Tibial artery (tissue), 4 donors: Measurements from ENCODE around the gene COP1.

ENCODE experiments used
- DNase-seq, 2 donors: peaks; one replicate each; pipeline ENCODE4 v3.0.0-alpha.2; 2019
- H3K27ac ChIP-seq, 2 donors: fragments of 200-600 bp; sonication (generic) in 1 of 2; 1 replicate in 1 of 2; 2 replicates in 1 of 2; pipeline ENCODE4 v1.5.1; 2018 to 2019; ENCODE audit warnings: mild to moderate bottlenecking in 1 of 2
- H3K27me3 ChIP-seq, 2 donors: fragments of 200-600 bp; sonication (generic) in 1 of 2; one replicate each; pipeline versions ENCODE4 v1.5.1 to v1.6.0; 2016 to 2019
- H3K36me3 ChIP-seq, 3 donors: fragments of 200-600 bp; sonication (generic) in 2 of 3; one replicate each; pipeline ENCODE4 v1.5.1; 2016 to 2019; ENCODE audit warnings: mild to moderate bottlenecking in 2 of 3
- H3K4me1 ChIP-seq, 4 donors: fragments of 200-600 bp; sonication (generic) in 2 of 4; 1 replicate in 3 of 4; 2 replicates in 1 of 4; pipeline ENCODE4 v1.5.1; 2016 to 2019
- H3K4me3 ChIP-seq, 2 donors: fragments of 200-600 bp; sonication (generic) in 1 of 2; 1 replicate in 1 of 2; 2 replicates in 1 of 2; pipeline ENCODE4 v1.5.1; 2018 to 2019; ENCODE audit warnings: mild to moderate bottlenecking in 2 of 2
- H3K9me3 ChIP-seq, 3 donors: fragments of 200-600 bp; sonication (generic) in 1 of 3; one replicate each; pipeline ENCODE4 v1.5.1; 2016 to 2019
- intact Hi-C: fragments of 100-400 bp; cut with DNase I; formaldehyde crosslinking; loops from one replicate; pipeline ENCODE4 v1.15.0; 2023; ENCODE audit warnings: low total_unique reads
- TF ChIP-seq, protein P1 (sequence below), 2 experiments: fragments of 200-600 bp in 1 of 2; fragments of 450-650 bp in 1 of 2; IDR thresholded peaks; one replicate each; pipeline ENCODE4 v1.5.1; 2017 to 2019; ENCODE audit warnings: antibody characterized with exemption in 2 of 2, mild to moderate bottlenecking in 1 of 2, moderate library complexity in 1 of 2

The COP1 gene

DNA sequence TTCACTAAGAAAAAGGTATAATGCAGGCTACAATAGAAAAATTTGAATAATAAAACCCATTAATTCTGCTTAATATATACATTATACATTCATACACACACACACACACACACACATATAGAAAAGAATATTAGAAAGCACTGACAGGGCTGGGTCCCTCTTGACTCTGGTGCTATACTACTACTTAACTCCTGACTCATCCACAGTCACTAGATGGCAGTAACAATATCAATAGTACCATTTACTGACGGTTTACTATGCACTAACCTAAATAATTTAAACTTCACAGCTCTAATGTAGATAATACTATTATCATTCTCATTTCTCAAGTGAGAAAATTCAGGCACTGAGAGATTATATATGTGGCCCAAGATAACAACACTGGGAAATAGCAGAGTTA is 87.5 kb downstream of the COP1 start:
- no peak for DNase-seq
- intact Hi-C loops = no loop called here
- H3K9me3 ChIP-seq = peaks cover 0 to 17% (median 3%) of the 10 kb centered on the region in 3 donors
- H3K4me1 ChIP-seq = no peaks in the 10 kb centered on the region
- no peak overlapping the region for H3K4me3 ChIP-seq
- H3K27me3 ChIP-seq = no peaks in the 10 kb centered on the region
- TF ChIP-seq, protein P1, sequence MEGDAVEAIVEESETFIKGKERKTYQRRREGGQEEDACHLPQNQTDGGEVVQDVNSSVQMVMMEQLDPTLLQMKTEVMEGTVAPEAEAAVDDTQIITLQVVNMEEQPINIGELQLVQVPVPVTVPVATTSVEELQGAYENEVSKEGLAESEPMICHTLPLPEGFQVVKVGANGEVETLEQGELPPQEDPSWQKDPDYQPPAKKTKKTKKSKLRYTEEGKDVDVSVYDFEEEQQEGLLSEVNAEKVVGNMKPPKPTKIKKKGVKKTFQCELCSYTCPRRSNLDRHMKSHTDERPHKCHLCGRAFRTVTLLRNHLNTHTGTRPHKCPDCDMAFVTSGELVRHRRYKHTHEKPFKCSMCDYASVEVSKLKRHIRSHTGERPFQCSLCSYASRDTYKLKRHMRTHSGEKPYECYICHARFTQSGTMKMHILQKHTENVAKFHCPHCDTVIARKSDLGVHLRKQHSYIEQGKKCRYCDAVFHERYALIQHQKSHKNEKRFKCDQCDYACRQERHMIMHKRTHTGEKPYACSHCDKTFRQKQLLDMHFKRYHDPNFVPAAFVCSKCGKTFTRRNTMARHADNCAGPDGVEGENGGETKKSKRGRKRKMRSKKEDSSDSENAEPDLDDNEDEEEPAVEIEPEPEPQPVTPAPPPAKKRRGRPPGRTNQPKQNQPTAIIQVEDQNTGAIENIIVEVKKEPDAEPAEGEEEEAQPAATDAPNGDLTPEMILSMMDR (IDR thresholded peaks at IDR 0.05) = no peak
- no peak overlapping the region for H3K27ac ChIP-seq
- H3K36me3 ChIP-seq = peaks cover 15 to 34% (median 15%) of the 10 kb centered on the region in 3 donors

DNA sequence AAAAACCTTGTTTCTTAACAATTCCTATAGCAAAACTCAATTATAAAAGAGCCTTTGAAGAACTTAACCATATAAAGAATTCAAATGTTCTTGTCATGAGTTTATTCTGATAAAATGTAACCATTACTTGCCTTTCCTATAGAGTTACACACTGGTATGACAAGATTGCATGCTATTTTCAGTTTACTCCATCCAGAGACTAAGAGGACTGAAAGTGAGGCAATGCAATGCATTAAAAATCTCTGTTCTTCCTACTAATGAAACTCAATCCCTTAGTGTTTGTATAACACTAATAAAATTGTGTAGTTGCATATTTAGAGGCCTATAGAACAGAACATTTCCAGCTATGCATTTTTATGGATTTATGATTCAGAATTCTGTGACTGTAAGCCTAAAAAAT is 88.1 kb downstream of the COP1 start:
- no peak for DNase-seq
- Histone ChIP-seq H3K36me3 (peaks cover 15 to 34% (median 20%) of the 10 kb centered on the region in 3 donors), H3K27ac (no peak overlapping the region), H3K4me1 (no peaks in the 10 kb centered on the region), H3K9me3 (peaks cover 0 to 17% (median 3%) of the 10 kb centered on the region in 3 donors), H3K27me3 (no peaks in the 10 kb centered on the region), H3K4me3 (no peak overlapping the region)
- TF ChIP-seq, protein P1 (IDR thresholded peaks at IDR 0.05) = no peak
- intact Hi-C loops = no loop called here

DNA sequence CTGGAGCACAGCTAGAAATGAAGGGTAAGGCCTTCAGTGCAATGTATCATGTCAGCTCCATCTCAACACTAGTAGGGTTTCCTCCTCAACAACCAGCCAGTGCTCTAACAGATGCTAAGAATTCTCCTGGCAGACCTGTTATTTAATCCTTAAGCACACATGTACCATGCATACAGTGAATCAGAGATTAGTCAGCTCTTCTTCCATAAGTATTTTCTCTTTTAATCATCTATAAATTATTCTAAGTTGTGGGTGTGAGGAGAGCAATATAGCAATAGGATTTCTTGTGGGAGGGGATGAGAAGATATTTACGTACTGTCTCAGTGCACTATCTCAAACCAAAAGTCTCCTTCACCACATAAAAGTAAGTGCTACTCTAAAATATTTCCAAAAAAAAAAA is 95.3 kb downstream of the COP1 start:
- Histone ChIP-seq H3K27me3 (no peaks in the 10 kb centered on the region), H3K4me3 (no peak overlapping the region), H3K27ac (no peak overlapping the region), H3K36me3 (peaks cover 15 to 28% (median 16%) of the 10 kb centered on the region in 3 donors), H3K9me3 (no peaks in the 10 kb centered on the region), H3K4me1 (peaks cover 0 to 9% (median 0%) of the 10 kb centered on the region in 4 donors)
- intact Hi-C loops = no loop called here
- TF ChIP-seq, protein P1 (IDR thresholded peaks at IDR 0.05) = no peak
- DNase-seq = no peak

DNA sequence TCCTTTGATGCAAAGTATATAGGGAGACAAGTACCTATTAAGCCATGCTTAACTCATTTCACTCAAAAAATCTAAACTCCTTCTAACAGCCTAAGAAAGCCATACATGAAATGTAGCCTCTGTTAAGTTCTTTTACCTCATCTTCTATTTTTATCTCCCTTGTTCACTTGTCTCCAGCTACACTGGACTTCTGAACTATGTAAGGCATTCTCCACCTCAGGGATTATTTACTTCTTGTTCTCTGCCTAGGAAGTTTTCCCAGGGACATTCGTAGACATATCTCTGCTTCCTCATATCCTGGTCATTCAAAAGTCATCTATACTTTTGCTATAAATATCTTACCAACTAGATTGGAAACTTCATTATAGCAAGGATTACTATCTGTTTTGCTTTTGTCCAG is 96.9 kb downstream of the COP1 start:
- Histone ChIP-seq H3K27me3 (no peaks in the 10 kb centered on the region), H3K4me1 (peaks cover 0 to 9% (median 0%) of the 10 kb centered on the region in 4 donors), H3K9me3 (no peaks in the 10 kb centered on the region), H3K4me3 (no peak overlapping the region), H3K27ac (no peak overlapping the region), H3K36me3 (peaks cover 17 to 20% (median 19%) of the 10 kb centered on the region in 3 donors)
- intact Hi-C loops = no loop called here
- no peak for DNase-seq
- TF ChIP-seq, protein P1 (IDR thresholded peaks at IDR 0.05) = no peak

DNA sequence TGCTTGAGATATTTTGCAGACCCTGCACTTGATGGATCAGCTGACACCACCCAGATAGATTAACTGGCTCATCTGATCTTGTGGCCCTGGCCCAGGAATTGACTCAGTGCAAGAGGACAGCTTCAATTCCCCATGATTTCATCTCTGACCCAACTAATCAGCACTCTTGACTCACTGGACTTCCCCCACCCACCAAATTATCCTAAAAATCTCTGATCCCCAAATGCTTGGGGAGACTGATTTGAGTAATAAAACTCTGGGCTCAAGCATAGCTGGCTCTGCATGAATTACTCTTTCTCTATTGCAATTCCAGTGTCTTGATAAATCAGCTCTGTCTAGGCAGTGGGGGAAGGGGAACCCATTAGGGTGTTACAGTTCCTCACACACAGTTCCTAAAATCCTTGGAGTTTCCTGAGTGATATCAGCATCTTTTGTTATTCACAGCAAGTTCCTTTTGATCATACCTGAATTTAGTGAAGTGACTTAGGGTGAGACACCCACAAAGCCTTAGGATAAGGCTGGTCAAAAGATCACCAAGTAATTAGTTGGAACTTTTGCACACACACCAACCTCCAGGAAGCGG is 104.2 kb downstream of the COP1 start:
- Histone ChIP-seq H3K9me3 (peaks cover 0 to 22% (median 0%) of the 10 kb centered on the region in 3 donors), H3K4me3 (no peak overlapping the region), H3K36me3 (peaks cover 27 to 57% (median 47%) of the 10 kb centered on the region in 3 donors), H3K27ac (no peak overlapping the region), H3K4me1 (no peaks in the 10 kb centered on the region), H3K27me3 (no peaks in the 10 kb centered on the region)
- TF ChIP-seq, protein P1 (IDR thresholded peaks at IDR 0.05) = no peak
- intact Hi-C loops = no loop called here
- DNase-seq = no peak
